Karpas-422 (cell line): ENCODE data around the gene SPAG16. TPM values are rescaled to one million over a fixed set of nuclear protein-coding genes. Genes with fewer than 3 reads are reported as not detected.
"Not testable (repeated sequence)": the region's sequence is repeated elsewhere in the genome, so short reads cannot be mapped to it uniquely, and the experiment has no call there.

Experiments used
- DNase-seq: peaks from one replicate; pipeline ENCODE4 v3.0.0-alpha.2; 2015
- H2AFZ ChIP-seq: fragments of 200-600 bp; sonication (generic); 2 replicates; pipeline ENCODE4 v1.6.1; 2014; ENCODE audit warnings: antibody characterized with exemption, low read length, mixed read lengths
- H3K27ac ChIP-seq: fragments of 200-600 bp; sonication (generic); 2 replicates; pipeline ENCODE4 v1.5.1; 2014; ENCODE audit warnings: mild to moderate bottlenecking, low read length, moderate library complexity
- H3K27me3 ChIP-seq: fragments of 200-600 bp; sonication (generic); 2 replicates; pipeline ENCODE4 v1.6.1; 2014; ENCODE audit warnings: low read length, mixed read lengths
- H3K36me3 ChIP-seq: fragments of 200-600 bp; sonication (generic); 2 replicates; pipeline ENCODE4 v1.6.1; 2014; ENCODE audit warnings: low read length, mixed read lengths; ENCODE audit not compliant: insufficient read depth
- H3K4me1 ChIP-seq: fragments of 200-600 bp; sonication (generic); 2 replicates; pipeline ENCODE4 v1.6.1; 2014; ENCODE audit warnings: mild to moderate bottlenecking, low read length, mixed read lengths
- H3K4me2 ChIP-seq: fragments of 200-600 bp; sonication (generic); 2 replicates; pipeline ENCODE4 v1.6.1; 2014; ENCODE audit warnings: low read length, low read depth, mild to moderate bottlenecking; ENCODE audit not compliant: poor library complexity, severe bottlenecking
- H3K4me3 ChIP-seq: fragments of 200-600 bp; sonication (generic); 2 replicates; pipeline ENCODE4 v1.5.1; 2014; ENCODE audit warnings: mild to moderate bottlenecking, antibody characterized with exemption, low read length, mixed read lengths
- H3K79me2 ChIP-seq: fragments of 200-600 bp; sonication (generic); 2 replicates; pipeline ENCODE4 v1.6.1; 2014; ENCODE audit warnings: mild to moderate bottlenecking, low read length, mixed read lengths
- H3K9ac ChIP-seq: fragments of 200-600 bp; sonication (generic); 2 replicates; pipeline ENCODE4 v1.6.0; 2014; ENCODE audit warnings: low read length
- H3K9me2 ChIP-seq: fragments of 200-600 bp; sonication (generic), shearing (Covaris generic); replicated peaks from 2 replicates; pipeline ENCODE4 v1.6.0; 2014; ENCODE audit warnings: mild to moderate bottlenecking, low read length, moderate library complexity; ENCODE audit not compliant: insufficient read depth
- H3K9me3 ChIP-seq: fragments of 300-700, 200-600 bp; sonication (generic); 2 replicates; pipeline ENCODE4 v1.6.1; 2014; ENCODE audit warnings: low read length, mixed read lengths
- H4K20me1 ChIP-seq: fragments of 200-600 bp; sonication (generic); 2 replicates; pipeline ENCODE4 v1.6.1; 2014; ENCODE audit warnings: mild to moderate bottlenecking, antibody characterized with exemption, low read length, low read depth; ENCODE audit not compliant: insufficient read depth
- total RNA-seq: library from RNA; depleted of rRNA; stranded (reverse); fragments of >200 nt; shearing (Covaris generic); gene quantifications from 2 replicates; pipeline ENCODE4 v1.2.3, GENCODE V29; 2014; ENCODE audit warnings: low replicate concordance

SPAG16 gene
- total RNA-seq, 1 experiment from 2014 or later = 67.8 TPM

- H3K9me2 ChIP-seq = no peaks in the 10 kb centered on the region
- no peaks in the 10 kb centered on the region for H3K4me1 ChIP-seq
- H2AFZ ChIP-seq = no peak overlapping the region
- H3K27me3 ChIP-seq = no peaks in the 10 kb centered on the region
- H3K9ac ChIP-seq = no peak overlapping the region
- no peak overlapping the region for H3K4me2 ChIP-seq
- H3K9me3 ChIP-seq = no peaks in the 10 kb centered on the region; the same call in 1 of the 2 replicates
- DNase-seq = no peak
- no peaks in the 10 kb centered on the region for H3K79me2 ChIP-seq
- no peak overlapping the region for H3K4me3 ChIP-seq
- H3K27ac ChIP-seq = no peak overlapping the region
- no peaks in the 10 kb centered on the region for H3K36me3 ChIP-seq
- H4K20me1 ChIP-seq = no peaks in the 10 kb centered on the region
Observed at GRCh38 chr2:213688133-213688532, 403.9 kb downstream of the SPAG16 start.

- H3K27me3 ChIP-seq, H3K27ac ChIP-seq, H4K20me1 ChIP-seq, H3K36me3 ChIP-seq, H3K9me3 ChIP-seq, H3K9me2 ChIP-seq, H2AFZ ChIP-seq, H3K4me2 ChIP-seq, H3K9ac ChIP-seq, H3K4me1 ChIP-seq, H3K79me2 ChIP-seq, DNase-seq, H3K4me3 ChIP-seq: not testable (repeated sequence)
Observed at GRCh38 chr2:213688825-213689224, 404.6 kb downstream of the SPAG16 start.

DNA sequence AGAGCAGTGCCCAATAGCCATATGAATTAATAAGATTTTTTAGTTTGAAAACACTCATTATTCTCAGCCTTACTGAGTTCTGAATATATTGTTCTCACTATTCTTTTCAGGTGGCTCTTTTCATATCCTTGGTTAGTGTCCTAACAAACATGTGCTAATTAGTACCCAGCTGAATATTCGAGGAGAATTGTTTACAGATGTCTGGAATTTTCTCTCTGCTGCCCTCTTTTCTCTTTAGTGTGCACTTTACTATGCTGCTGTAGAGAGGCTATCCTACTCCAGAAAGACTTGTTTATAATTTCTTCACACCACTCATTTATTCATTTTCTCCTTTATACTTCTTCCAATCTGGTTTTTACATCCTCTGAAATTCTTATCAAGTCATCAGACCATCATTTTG, 405.3 kb downstream of the SPAG16 start:
- H3K4me3 ChIP-seq = no peak overlapping the region
- DNase-seq = no peak
- no peaks in the 10 kb centered on the region for H3K36me3 ChIP-seq
- H3K27me3 ChIP-seq = no peaks in the 10 kb centered on the region
- no peak overlapping the region for H3K9ac ChIP-seq
- no peaks in the 10 kb centered on the region; the same call in 1 of the 2 replicates for H3K9me3 ChIP-seq
- H2AFZ ChIP-seq = no peak overlapping the region
- no peaks in the 10 kb centered on the region for H3K4me1 ChIP-seq
- H3K9me2 ChIP-seq = no peaks in the 10 kb centered on the region
- no peak overlapping the region for H3K27ac ChIP-seq
- no peaks in the 10 kb centered on the region for H3K79me2 ChIP-seq
- H4K20me1 ChIP-seq = no peaks in the 10 kb centered on the region
- H3K4me2 ChIP-seq = no peak overlapping the region

GRCh38 chr2:213691351-213691750, 407.1 kb downstream of the SPAG16 start:
- peaks cover 3% of the 10 kb centered on the region for H3K4me1 ChIP-seq
- H3K27ac ChIP-seq = no peak overlapping the region
- H4K20me1 ChIP-seq = no peaks in the 10 kb centered on the region

GRCh38 chr2:213696442-213696841, 412.2 kb downstream of the SPAG16 start:
- Histone ChIP-seq H3K79me2 (no peaks in the 10 kb centered on the region), H3K4me3 (no peak overlapping the region), H3K36me3 (no peaks in the 10 kb centered on the region), H4K20me1 (no peaks in the 10 kb centered on the region), H3K27me3 (no peaks in the 10 kb centered on the region), H2AFZ (no peak overlapping the region), H3K4me1 (peaks cover 11% of the 10 kb centered on the region), H3K27ac (no peak overlapping the region), H3K9me3 (peaks cover 9% of the 10 kb centered on the region; the same call in 1 of the 2 replicates), H3K9me2 (no peaks in the 10 kb centered on the region), H3K9ac (no peak overlapping the region), H3K4me2 (no peak overlapping the region)
- DNase-seq = no peak

More at GRCh38 chr2:213691351-213691750, 407.1 kb downstream of the SPAG16 start:
- H3K27me3 ChIP-seq = no peaks in the 10 kb centered on the region
- no peak overlapping the region for H2AFZ ChIP-seq
- no peak overlapping the region for H3K4me3 ChIP-seq
- H3K9ac ChIP-seq = no peak overlapping the region
- no peaks in the 10 kb centered on the region for H3K79me2 ChIP-seq
- no peak overlapping the region for H3K4me2 ChIP-seq
- no peaks in the 10 kb centered on the region for H3K9me2 ChIP-seq
- no peaks in the 10 kb centered on the region for H3K36me3 ChIP-seq
- DNase-seq = no peak
- peaks cover 4% of the 10 kb centered on the region for H3K9me3 ChIP-seq

GRCh38 chr2:213701365-213701764, 417.1 kb downstream of the SPAG16 start:
- not testable (repeated sequence) for H3K36me3 ChIP-seq, H4K20me1 ChIP-seq, H3K27ac ChIP-seq, H3K4me3 ChIP-seq, H3K79me2 ChIP-seq, H3K9ac ChIP-seq, DNase-seq, H3K9me3 ChIP-seq, H3K4me2 ChIP-seq, H3K27me3 ChIP-seq, H3K4me1 ChIP-seq, H2AFZ ChIP-seq, H3K9me2 ChIP-seq

GRCh38 chr2:213703406-213704098, 419.3 kb downstream of the SPAG16 start:
- no peak overlapping the region for H3K4me2 ChIP-seq
- H3K4me3 ChIP-seq = no peak overlapping the region
- H2AFZ ChIP-seq = no peak overlapping the region
- no peaks in the 10 kb centered on the region for H3K79me2 ChIP-seq
- H3K27ac ChIP-seq = no peak overlapping the region
- DNase-seq = no peak
- H3K9ac ChIP-seq = no peak overlapping the region
- peaks cover 3% of the 10 kb centered on the region; the same call in 1 of the 2 replicates for H3K9me3 ChIP-seq
- no peaks in the 10 kb centered on the region for H3K27me3 ChIP-seq
- H3K4me1 ChIP-seq = no peaks in the 10 kb centered on the region
- H3K9me2 ChIP-seq = no peaks in the 10 kb centered on the region
- no peaks in the 10 kb centered on the region for H4K20me1 ChIP-seq
- H3K36me3 ChIP-seq = no peaks in the 10 kb centered on the region

DNA sequence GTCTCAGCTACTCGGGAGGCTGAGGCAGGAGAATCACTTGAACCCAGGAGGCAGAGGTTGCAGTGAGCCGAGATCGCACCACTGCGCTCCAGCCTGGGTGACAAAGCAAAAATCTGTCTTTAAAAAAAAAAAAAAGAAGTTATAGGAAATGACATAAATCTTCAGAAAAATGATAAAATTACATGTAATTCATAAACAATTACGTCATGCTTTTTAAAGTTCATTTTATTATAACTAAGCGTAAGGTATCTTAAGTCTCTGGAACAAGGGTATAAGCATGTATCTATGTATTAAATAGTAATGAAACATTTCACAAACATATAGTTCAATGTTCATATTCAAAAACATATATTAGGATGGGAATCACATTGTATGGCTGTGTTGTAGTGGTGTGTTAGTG, 425.9 kb downstream of the SPAG16 start:
- Histone ChIP-seq H3K79me2 (no peaks in the 10 kb centered on the region), H3K36me3 (no peaks in the 10 kb centered on the region), H3K9ac (no peak overlapping the region), H2AFZ (no peak overlapping the region), H4K20me1 (no peaks in the 10 kb centered on the region), H3K27me3 (no peaks in the 10 kb centered on the region), H3K4me2 (no peak overlapping the region), H3K4me3 (no peak overlapping the region), H3K27ac (no peak overlapping the region), H3K9me2 (no peaks in the 10 kb centered on the region), H3K4me1 (no peaks in the 10 kb centered on the region), H3K9me3 (peaks cover 8% of the 10 kb centered on the region)
- DNase-seq = no peak
